MM.1S (cell line): ENCODE data around the gene PCDH9.

Source experiments
- DNase-seq: peaks from one replicate; pipeline ENCODE4 v3.0.0-alpha.2; 2015
- H2AFZ ChIP-seq: fragments of 300-600 bp; sonication (generic); 2 replicates; pipeline ENCODE4 v1.6.0; 2016; ENCODE audit warnings: antibody characterized with exemption, low read length
- H3F3A ChIP-seq: fragments of 300-600 bp; sonication (generic); 2 replicates; pipeline ENCODE4 v1.6.1; 2016; ENCODE audit warnings: mild to moderate bottlenecking, antibody characterized with exemption, low read length, moderate library complexity, mixed read lengths; ENCODE audit not compliant: insufficient read depth
- H3K27ac ChIP-seq: fragments of 300-600 bp; sonication (generic); 2 replicates; pipeline ENCODE4 v1.5.1; 2016; ENCODE audit warnings: mild to moderate bottlenecking, low read length
- H3K27me3 ChIP-seq: fragments of 300-600 bp; sonication (generic); replicated peaks from 2 replicates; pipeline ENCODE4 v1.6.0; 2016; ENCODE audit warnings: low read length; ENCODE audit not compliant: insufficient read depth
- H3K36me3 ChIP-seq: fragments of 300-600 bp; sonication (generic); replicated peaks from 2 replicates; pipeline ENCODE4 v1.6.1; 2016; ENCODE audit warnings: mild to moderate bottlenecking, low read length, mixed read lengths; ENCODE audit not compliant: insufficient read depth
- H3K4me1 ChIP-seq: fragments of 300-600 bp; sonication (generic); 2 replicates; pipeline ENCODE4 v1.6.1; 2016; ENCODE audit warnings: low read length, mixed read lengths
- H3K4me2 ChIP-seq: fragments of 300-600 bp; sonication (generic); 2 replicates; pipeline ENCODE4 v1.6.0; 2016; ENCODE audit warnings: low read depth, low read length
- H3K4me3 ChIP-seq: fragments of 300-600 bp; sonication (generic); 2 replicates; pipeline ENCODE4 v1.5.1; 2016; ENCODE audit warnings: low read length, mixed read lengths
- H3K79me2 ChIP-seq: fragments of 300-600 bp; sonication (generic); 2 replicates; pipeline ENCODE4 v1.6.1; 2016; ENCODE audit warnings: mixed run types, low read length, mixed read lengths
- H3K9ac ChIP-seq: fragments of 300-600 bp; sonication (generic); 2 replicates; pipeline ENCODE4 v1.6.1; 2016; ENCODE audit warnings: low read length, mixed read lengths
- H3K9me2 ChIP-seq: fragments of 300-600 bp; sonication (generic); replicated peaks from 2 replicates; pipeline ENCODE4 v1.6.1; 2016; ENCODE audit warnings: mild to moderate bottlenecking, low read length, mixed read lengths; ENCODE audit not compliant: insufficient read depth
- H3K9me3 ChIP-seq: fragments of 300-600 bp; sonication (generic); replicated peaks from 2 replicates; pipeline ENCODE4 v1.6.1; 2016; ENCODE audit warnings: mild to moderate bottlenecking, low read length, mixed read lengths; ENCODE audit not compliant: insufficient read depth
- H4K20me1 ChIP-seq: fragments of 300-600 bp; sonication (generic); 2 replicates; pipeline ENCODE4 v1.6.1; 2016; ENCODE audit warnings: mild to moderate bottlenecking, low read length, moderate library complexity, mixed read lengths; ENCODE audit not compliant: insufficient read depth
- CTCF ChIP-seq: fragments of 300-600 bp; sonication (generic); IDR thresholded peaks from 2 replicates; pipeline ENCODE4 v1.5.1; 2016; ENCODE audit warnings: antibody characterized with exemption, low read length, mixed read lengths
- EZH2 ChIP-seq: fragments of 300-600 bp; sonication (generic); optimal IDR thresholded peaks from 2 replicates; pipeline ENCODE3; 2017; ENCODE audit warnings: low read depth, mild to moderate bottlenecking, antibody characterized with exemption, low read length, mixed read lengths
- EZH2phosphoT487 ChIP-seq: fragments of 300-600 bp; sonication (generic); IDR thresholded peaks from 2 replicates; pipeline ENCODE4 v1.6.1; 2018; ENCODE audit warnings: antibody characterized with exemption, low read length

PCDH9 gene

GRCh38 chr13:67145950-67146349 is 84.2 kb downstream of the PCDH9 start:
- Histone ChIP-seq H2AFZ (no peak overlapping the region), H3K4me1 (no peaks in the 10 kb centered on the region)
- DNase-seq: no peak

GRCh38 chr13:67143544-67144115 is 86.5 kb downstream of the PCDH9 start:
- H3K4me1 ChIP-seq: no peaks in the 10 kb centered on the region
- TF ChIP-seq EZH2 (no peak), CTCF (no peak), EZH2phosphoT487 (no peak)
- H3K9ac ChIP-seq: no peak overlapping the region
- no peaks in the 10 kb centered on the region for H3K79me2 ChIP-seq
- H4K20me1 ChIP-seq: no peaks in the 10 kb centered on the region
- no peaks in the 10 kb centered on the region for H3K27me3 ChIP-seq
- H3F3A ChIP-seq: no peaks in the 10 kb centered on the region
- H3K4me2 ChIP-seq: no peak overlapping the region
- no peaks in the 10 kb centered on the region for H3K9me3 ChIP-seq
- no peak for DNase-seq
- H3K9me2 ChIP-seq: no peaks in the 10 kb centered on the region
- H3K27ac ChIP-seq: no peak overlapping the region
- no peak overlapping the region for H3K4me3 ChIP-seq
- no peak overlapping the region for H2AFZ ChIP-seq
- H3K36me3 ChIP-seq: no peaks in the 10 kb centered on the region

More at GRCh38 chr13:67145950-67146349, 84.2 kb downstream of the PCDH9 start:
- Histone ChIP-seq H4K20me1 (no peaks in the 10 kb centered on the region), H3K9ac (no peak overlapping the region), H3K4me3 (no peak overlapping the region), H3K9me3 (no peaks in the 10 kb centered on the region), H3K27ac (no peak overlapping the region), H3K9me2 (no peaks in the 10 kb centered on the region), H3K4me2 (no peak overlapping the region), H3K36me3 (no peaks in the 10 kb centered on the region), H3K27me3 (no peaks in the 10 kb centered on the region), H3K79me2 (no peaks in the 10 kb centered on the region), H3F3A (no peaks in the 10 kb centered on the region)
- TF ChIP-seq EZH2phosphoT487: no peak
- no peak for TF ChIP-seq CTCF
- TF ChIP-seq EZH2: no peak

GRCh38 chr13:67140006-67140405 is 90.1 kb downstream of the PCDH9 start:
- Histone ChIP-seq H2AFZ (no peak overlapping the region), H3K9me2 (no peaks in the 10 kb centered on the region), H3K27ac (no peak overlapping the region), H3K79me2 (no peaks in the 10 kb centered on the region), H3K27me3 (no peaks in the 10 kb centered on the region), H3K4me2 (no peak overlapping the region), H4K20me1 (no peaks in the 10 kb centered on the region), H3K9ac (no peak overlapping the region), H3K4me1 (no peaks in the 10 kb centered on the region), H3K36me3 (no peaks in the 10 kb centered on the region), H3K9me3 (no peaks in the 10 kb centered on the region), H3F3A (no peaks in the 10 kb centered on the region), H3K4me3 (no peak overlapping the region)
- TF ChIP-seq CTCF (no peak), EZH2phosphoT487 (no peak), EZH2 (no peak)
- DNase-seq: no peak
